ENCODE results near the gene ETNK2. TPM values are rescaled to one million over a fixed set of nuclear protein-coding genes. Genes with fewer than 3 reads are reported as not detected.

Gene ETNK2
- total and polyA plus RNA-seq, 2 experiments from 2014 or later, result 51.1 to 71.9 TPM

DNA sequence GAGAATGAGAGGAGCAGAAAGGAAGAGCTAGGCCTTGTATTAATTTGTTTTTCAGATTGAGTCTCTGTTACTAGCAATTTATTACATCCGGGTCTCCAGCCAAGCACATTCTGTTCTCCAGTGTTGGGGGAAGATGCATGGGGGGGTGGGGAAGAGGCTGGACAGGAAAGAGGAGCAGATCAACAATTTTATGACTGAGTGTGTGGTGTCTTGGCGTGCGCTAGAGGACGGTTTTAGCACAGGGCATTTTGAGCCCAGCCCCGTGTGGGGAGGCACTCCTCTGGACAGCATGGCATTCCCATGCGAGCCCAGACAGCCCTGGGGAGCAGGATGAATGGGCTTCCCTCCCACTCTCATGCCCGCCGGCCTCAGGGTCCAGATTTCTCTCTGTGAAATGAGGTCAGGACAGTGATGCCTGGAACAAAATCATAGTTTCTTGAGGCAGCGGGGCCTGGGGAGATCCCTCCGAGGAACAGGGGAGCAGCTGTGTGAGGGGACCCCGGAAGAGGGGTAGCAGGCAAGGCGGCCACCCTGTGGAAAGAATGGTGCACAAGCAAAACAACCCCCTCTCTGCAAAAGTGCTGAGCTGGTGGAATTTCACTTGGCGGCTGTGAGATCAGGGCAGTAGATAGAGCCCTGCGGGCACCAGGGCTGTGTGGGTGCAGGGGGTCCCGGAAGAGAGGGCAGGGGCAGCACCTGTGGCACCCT lies 62.6 kb downstream of the ETNK2 start:
- Histone ChIP-seq H3K36me3 (replicated peaks; ENCODE audit: insufficient read depth, low read depth) (no peaks in the 10 kb centered on the region), H2AFZ (no peak overlapping the region), H3K9me2 (replicated peaks; ENCODE audit: insufficient read depth) (no peaks in the 10 kb centered on the region), H3K4me3 (no peak overlapping the region), H4K20me1 (ENCODE audit: insufficient read depth, poor library complexity, severe bottlenecking) (no peaks in the 10 kb centered on the region), H3K9me3 (ENCODE audit: low read depth) (no peaks in the 10 kb centered on the region), H3K79me2 (peaks cover 91% of the 10 kb centered on the region), H3K4me1 (ENCODE audit: insufficient read depth) (peaks cover 51% of the 10 kb centered on the region), H3K27me3 (no peaks in the 10 kb centered on the region), H3K4me2 (peak overlapping the region; percentile 26), H3K27ac (peak overlapping the region; percentile 66)
- WGBS (ENCODE audit: low lambda C conversion rate, missing lambda C conversion rate), result 59% methylated on average over 15 of the region's 15 CpGs
- no peak for DNase-seq (ENCODE audit: low spot score)
- no peak for TF ChIP-seq EZH2 (IDR thresholded peaks at IDR 0.05; ENCODE audit: borderline replicate concordance)
- no peak for TF ChIP-seq CTCF (IDR thresholded peaks at IDR 0.05; ENCODE audit: poor library complexity)
- TF ChIP-seq EZH2phosphoT487 (IDR thresholded peaks at IDR 0.05; ENCODE audit: low read depth, severe bottlenecking, unreplicated experiment), result no peak

- H3K27ac ChIP-seq, result peak overlapping the region; percentile 66
- H3K4me2 ChIP-seq, result peak overlapping the region; percentile 26
- no peak for TF ChIP-seq EZH2 (IDR thresholded peaks at IDR 0.05; ENCODE audit: borderline replicate concordance)
- TF ChIP-seq EZH2phosphoT487 (IDR thresholded peaks at IDR 0.05; ENCODE audit: low read depth, severe bottlenecking, unreplicated experiment), result no peak
- no peak for TF ChIP-seq CTCF (IDR thresholded peaks at IDR 0.05; ENCODE audit: poor library complexity)
- H2AFZ ChIP-seq, result no peak overlapping the region
- no peaks in the 10 kb centered on the region for H3K36me3 ChIP-seq (replicated peaks; ENCODE audit: insufficient read depth, low read depth)
- peaks cover 51% of the 10 kb centered on the region for H3K4me1 ChIP-seq (ENCODE audit: insufficient read depth)
- H3K9me2 ChIP-seq (replicated peaks; ENCODE audit: insufficient read depth), result no peaks in the 10 kb centered on the region
- no peak overlapping the region for H3K4me3 ChIP-seq
- no peaks in the 10 kb centered on the region for H4K20me1 ChIP-seq (ENCODE audit: insufficient read depth, poor library complexity, severe bottlenecking)
- WGBS (ENCODE audit: low lambda C conversion rate, missing lambda C conversion rate), result 89% methylated on average over 7 of the region's 8 CpGs
- no peaks in the 10 kb centered on the region for H3K27me3 ChIP-seq
- DNase-seq (ENCODE audit: low spot score), result no peak
- H3K79me2 ChIP-seq, result peaks cover 91% of the 10 kb centered on the region
- no peaks in the 10 kb centered on the region for H3K9me3 ChIP-seq (ENCODE audit: low read depth)
Measured at GRCh38 chr1:204088596-204088995, 63.2 kb downstream of the ETNK2 start.

- H3K4me1 ChIP-seq (ENCODE audit: insufficient read depth), result peaks cover 51% of the 10 kb centered on the region
- H2AFZ ChIP-seq, result no peak overlapping the region
- H3K36me3 ChIP-seq (replicated peaks; ENCODE audit: insufficient read depth, low read depth), result no peaks in the 10 kb centered on the region
- no peaks in the 10 kb centered on the region for H3K27me3 ChIP-seq
- WGBS (ENCODE audit: low lambda C conversion rate, missing lambda C conversion rate), result 90% methylated on average over 7 of the region's 7 CpGs
- no peak overlapping the region for H3K4me2 ChIP-seq
- H4K20me1 ChIP-seq (ENCODE audit: insufficient read depth, poor library complexity, severe bottlenecking), result no peaks in the 10 kb centered on the region
- TF ChIP-seq EZH2phosphoT487 (IDR thresholded peaks at IDR 0.05; ENCODE audit: low read depth, severe bottlenecking, unreplicated experiment) (no peak), EZH2 (IDR thresholded peaks at IDR 0.05; ENCODE audit: borderline replicate concordance) (no peak), CTCF (IDR thresholded peaks at IDR 0.05; ENCODE audit: poor library complexity) (no peak)
- H3K27ac ChIP-seq, result peak overlapping the region; percentile 66
- no peak for DNase-seq (ENCODE audit: low spot score)
- peaks cover 94% of the 10 kb centered on the region for H3K79me2 ChIP-seq
- no peaks in the 10 kb centered on the region for H3K9me3 ChIP-seq (ENCODE audit: low read depth)
- H3K4me3 ChIP-seq, result no peak overlapping the region
- H3K9me2 ChIP-seq (replicated peaks; ENCODE audit: insufficient read depth), result no peaks in the 10 kb centered on the region
Measured at GRCh38 chr1:204087893-204088528, 63.8 kb downstream of the ETNK2 start.
